Thoracic aorta (tissue), 2 donors: ENCODE results near the gene PRTN3. TPM values are rescaled to one million over a fixed set of nuclear protein-coding genes. Genes with fewer than 3 reads are reported as not detected.
A peak's percentile ranks its signal among the peaks of the same experiment; 100 is the strongest.

Experiments
- ATAC-seq: fragments of 150-250 bp; one replicate; pipeline ENCODE4 v1.8.0; 2017; ENCODE audit warnings: low read depth; ENCODE audit not compliant: insufficient number of reproducible peaks, low FRiP score
- DNase-seq: peaks from one replicate; pipeline ENCODE4 v3.0.0-alpha.2; 2020; ENCODE audit warnings: low spot score
- H3K27ac ChIP-seq, 2 donors: fragments of 200-600 bp; sonication (generic); 1 replicate in 1 of 2; 2 replicates in 1 of 2; pipeline ENCODE4 v1.5.1; 2016; ENCODE audit warnings: mild to moderate bottlenecking in 2 of 2, moderate library complexity in 2 of 2
- H3K27me3 ChIP-seq: fragments of 200-600 bp; sonication (generic); replicated peaks from 2 replicates; pipeline ENCODE4 v1.6.0; 2016; ENCODE audit warnings: mild to moderate bottlenecking; ENCODE audit not compliant: insufficient read depth
- H3K36me3 ChIP-seq: fragments of 200-600 bp; sonication (generic); one replicate; pipeline ENCODE4 v1.5.1; 2016
- H3K4me1 ChIP-seq, 2 donors: fragments of 200-600 bp; sonication (generic); 1 replicate in 1 of 2; 2 replicates in 1 of 2; pipeline versions ENCODE4 v1.5.1 to v1.6.0; 2016; ENCODE audit warnings: low read depth in 2 of 2, mild to moderate bottlenecking in 1 of 2; ENCODE audit not compliant: control insufficient read depth in 1 of 2
- H3K4me3 ChIP-seq: fragments of 200-600 bp; sonication (generic); 2 replicates; pipeline ENCODE4 v1.5.1; 2016; ENCODE audit warnings: mild to moderate bottlenecking
- H3K9me3 ChIP-seq: fragments of 200-600 bp; sonication (generic); 2 replicates; pipeline ENCODE4 v1.5.1; 2016
- CTCF ChIP-seq: fragments of 200-600 bp; sonication (generic); IDR thresholded peaks from one replicate; pipeline ENCODE4 v1.5.1; 2019; ENCODE audit warnings: antibody characterized with exemption
- total RNA-seq, 2 donors: library from RNA; depleted of rRNA; stranded (reverse); fragments of >200 nt; gene quantifications; one replicate each; pipeline versions ENCODE4 v1.1.0 to v1.2.3, GENCODE V29; 2016

Gene PRTN3
- total RNA-seq, 2 donors from 2014 or later = not detected

GRCh38 chr19:867855-868457 is 27.2 kb downstream of the PRTN3 start:
- Histone ChIP-seq H3K36me3 (peaks cover 15% of the 10 kb centered on the region), H3K4me1 (peaks cover 7 to 22% of the 10 kb centered on the region in 2 donors), H3K4me3 (no peak overlapping the region), H3K9me3 (no peaks in the 10 kb centered on the region), H3K27ac (no peak overlapping the region), H3K27me3 (no peaks in the 10 kb centered on the region)
- DNase-seq (no peak), ATAC-seq (no peak)
- no peak for TF ChIP-seq CTCF

- TF ChIP-seq CTCF = no peak
- no peak for DNase-seq
- Histone ChIP-seq H3K27ac (peak overlapping the region; percentile 66 to 81), H3K27me3 (no peaks in the 10 kb centered on the region), H3K4me3 (no peak overlapping the region), H3K4me1 (peaks cover 7 to 15% of the 10 kb centered on the region in 2 donors), H3K36me3 (peaks cover 15% of the 10 kb centered on the region), H3K9me3 (no peaks in the 10 kb centered on the region)
- ATAC-seq = no peak
Measured at GRCh38 chr19:868458-869244, 27.9 kb downstream of the PRTN3 start.

- Histone ChIP-seq H3K36me3 (peaks cover 20% of the 10 kb centered on the region), H3K9me3 (no peaks in the 10 kb centered on the region), H3K27me3 (no peaks in the 10 kb centered on the region), H3K27ac (peak overlapping the region; percentile 66 to 81), H3K4me3 (no peak overlapping the region), H3K4me1 (peaks cover 7 to 14% of the 10 kb centered on the region in 2 donors)
- ATAC-seq (peak; percentile 76), DNase-seq (peak; percentile 60)
- TF ChIP-seq CTCF = no peak
Measured at GRCh38 chr19:869245-870177, 28.7 kb downstream of the PRTN3 start.

GRCh38 chr19:870314-870713 is 29.5 kb downstream of the PRTN3 start:
- no peak for TF ChIP-seq CTCF
- DNase-seq = no peak
- no peaks in the 10 kb centered on the region for H3K9me3 ChIP-seq
- H3K27ac ChIP-seq = peak overlapping the region; percentile 66 to 81
- no peak overlapping the region for H3K4me3 ChIP-seq
- no peak for ATAC-seq
- peaks cover 7 to 14% of the 10 kb centered on the region in 2 donors for H3K4me1 ChIP-seq
- no peaks in the 10 kb centered on the region for H3K27me3 ChIP-seq
- H3K36me3 ChIP-seq = peaks cover 26% of the 10 kb centered on the region

GRCh38 chr19:870963-871401 is 30.2 kb downstream of the PRTN3 start:
- ATAC-seq = no peak
- Histone ChIP-seq H3K36me3 (peaks cover 33% of the 10 kb centered on the region), H3K27ac (no peak overlapping the region)

More at GRCh38 chr19:870963-871401, 30.2 kb downstream of the PRTN3 start:
- Histone ChIP-seq H3K4me1 (peaks cover 7 to 14% of the 10 kb centered on the region in 2 donors), H3K27me3 (no peaks in the 10 kb centered on the region), H3K4me3 (no peak overlapping the region), H3K9me3 (no peaks in the 10 kb centered on the region)
- DNase-seq = no peak
- TF ChIP-seq CTCF = no peak
